HepG2 (cell line): Measurements from ENCODE around the gene PTPRM.

Experiments
- ATF5 ChIP-seq: sonication (generic); formaldehyde crosslinking; IDR thresholded peaks from 2 replicates; pipeline ENCODE4 v1.4.0; 2020; ENCODE audit warnings: mild to moderate bottlenecking, low read depth, missing genetic modification reagents
- DPF2 ChIP-seq: sonication (generic); formaldehyde crosslinking; IDR thresholded peaks from 2 replicates; pipeline ENCODE4 v1.4.0; 2020; ENCODE audit warnings: mild to moderate bottlenecking, low read depth, missing genetic modification reagents, borderline replicate concordance
- GATAD1 ChIP-seq: IDR thresholded peaks from 2 replicates; pipeline ENCODE4 v1.6.1; 2016; ENCODE audit warnings: missing genetic modification reagents, missing compliant biosample characterization
- MYC ChIP-seq: sonication (generic); formaldehyde crosslinking; IDR thresholded peaks from 2 replicates; pipeline ENCODE4 v1.9.0; 2021; ENCODE audit warnings: missing genetic modification reagents, borderline replicate concordance
- POLR2A ChIP-seq, 2 experiments: IDR thresholded peaks; 2 replicates each; pipeline ENCODE4 v1.6.1; 2011; ENCODE audit warnings: low read depth in 2 of 2, low read length in 2 of 2, mild to moderate bottlenecking in 1 of 2, moderate library complexity in 1 of 2; ENCODE audit not compliant: insufficient read depth in 1 of 2
- POLR2AphosphoS2 ChIP-seq: IDR thresholded peaks from 2 replicates; pipeline ENCODE4 v1.6.1; 2011; ENCODE audit warnings: low read depth, low read length, improper control_type of control experiment
- TARDBP ChIP-seq: sonication (generic); formaldehyde crosslinking; IDR thresholded peaks from 2 replicates; pipeline ENCODE4 v1.8.0; 2022; ENCODE audit warnings: mild to moderate bottlenecking, missing genetic modification reagents
- TRIM24 ChIP-seq: sonication (generic); formaldehyde crosslinking; IDR thresholded peaks from 2 replicates; pipeline ENCODE4 v1.8.0; 2022; ENCODE audit warnings: mild to moderate bottlenecking, missing genetic modification reagents
- ZBTB7A ChIP-seq: sonication (generic); formaldehyde crosslinking; IDR thresholded peaks from 2 replicates; pipeline ENCODE4 v1.8.0; 2022; ENCODE audit warnings: mild to moderate bottlenecking, missing genetic modification reagents
- ZMAT5 ChIP-seq: sonication (generic); formaldehyde crosslinking; IDR thresholded peaks from 2 replicates; pipeline ENCODE4 v1.5.0; 2020; ENCODE audit warnings: mild to moderate bottlenecking, low read depth, missing genetic modification reagents, borderline replicate concordance

- no peak for TF ChIP-seq ZMAT5
- no peak for TF ChIP-seq POLR2A (IDR thresholded peaks at IDR 0.05; ENCODE audit: insufficient read depth in 1 of 2, low read depth in 2 of 2, low read length in 2 of 2)
- TF ChIP-seq DPF2: no peak
- no peak for TF ChIP-seq TARDBP (CRISPR knock-in tag)
- TF ChIP-seq TRIM24 (CRISPR knock-in tag): no peak
- no peak for TF ChIP-seq MYC
- TF ChIP-seq POLR2AphosphoS2: no peak
- TF ChIP-seq ZBTB7A (CRISPR knock-in tag): no peak
- TF ChIP-seq ATF5 (CRISPR knock-in tag): no peak
- TF ChIP-seq GATAD1 (CRISPR knock-in tag): no peak
Measured at GRCh38 chr18:7954238-7954637, 387.1 kb downstream of the PTPRM start.
